NCI-H2107 (cell line): ENCODE data around the gene PDIA3.
A peak's percentile ranks its signal among the peaks of the same experiment; 100 is the strongest.
"Not testable (repeated sequence)": the region's sequence is repeated elsewhere in the genome, so short reads cannot be mapped to it uniquely, and the experiment has no call there.

Experiments used
- DNase-seq: peaks from one replicate; lab custom pipeline; 2025; lab: John Stamatoyannopoulos, UW

Gene PDIA3

GRCh38 chr15:43776718-43777266 lies 30.6 kb downstream of the PDIA3 start, which contains the start of gene ELL3:
ELL3 (minus strand) TSS chr15:43776966; CDS start chr15:43776901, 65 bp downstream.
- DNase-seq: peak; percentile 16

GRCh38 chr15:43777267-43777914 lies 31.2 kb downstream of the PDIA3 start:
- peak; percentile 24 for DNase-seq

DNA sequence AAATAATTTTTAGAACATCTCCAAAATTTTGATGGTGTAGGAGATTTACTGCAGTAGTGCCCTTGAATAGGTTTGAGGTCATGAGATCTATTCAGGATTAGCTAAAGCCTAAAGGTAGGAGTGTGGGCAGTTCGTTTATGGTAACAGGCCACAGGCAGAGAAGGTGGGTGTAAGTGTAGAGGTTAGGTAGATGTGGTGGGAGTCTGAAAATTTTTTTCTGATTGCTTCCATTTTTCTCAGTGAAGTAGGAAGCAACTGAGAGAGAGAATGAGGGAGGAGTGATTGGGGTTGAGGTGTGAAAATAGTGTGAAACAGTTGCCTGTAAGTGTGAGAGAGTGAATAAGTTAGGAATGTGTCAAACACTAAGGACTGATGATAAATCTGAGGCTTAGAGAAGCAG lies 32.8 kb downstream of the PDIA3 start:
- DNase-seq: no peak

- no peak for DNase-seq
These were observed 43.2 kb downstream of the PDIA3 start for GRCh38 chr15:43789409-43789808.

DNA sequence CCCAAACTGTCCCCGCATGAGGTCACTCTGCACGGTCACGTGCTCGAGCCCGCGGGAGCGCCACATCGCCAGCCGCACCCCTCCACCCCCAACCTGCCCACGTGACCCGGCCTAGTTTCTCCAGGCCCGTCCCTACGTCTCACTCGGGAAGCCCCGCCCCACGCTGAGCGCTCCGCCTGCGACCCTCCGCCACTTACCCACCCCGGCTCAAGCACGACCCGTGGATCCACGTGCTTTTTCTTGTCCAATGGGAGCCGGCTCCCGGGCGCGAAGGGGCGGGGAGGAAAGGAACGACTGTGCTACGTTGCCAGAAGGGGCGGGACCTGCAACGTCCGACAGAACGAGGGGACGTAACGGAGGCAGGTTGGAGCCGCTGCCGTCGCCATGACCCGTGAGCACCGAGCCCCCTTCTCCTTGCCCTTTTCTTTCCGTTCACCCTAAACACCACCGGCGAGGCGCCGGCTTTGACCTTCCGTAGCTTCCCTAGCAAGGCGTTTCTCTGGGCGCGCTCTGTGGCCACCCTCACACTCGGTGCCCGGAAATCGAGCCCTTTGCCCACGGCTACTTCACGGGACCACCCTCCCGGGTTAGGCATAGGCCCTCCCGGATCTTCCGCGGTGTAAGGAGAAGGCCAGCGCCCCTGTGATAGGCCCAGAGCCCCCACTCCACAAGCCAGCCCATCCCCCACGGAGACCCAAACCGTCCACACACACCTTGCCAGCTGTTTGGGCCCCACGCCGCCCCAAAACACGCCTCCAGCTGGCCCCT lies 45.9 kb downstream of the PDIA3 start, which contains the start of gene SERF2:
Gene SERF2 (plus strand): TSS at position 328 of the 768 bp plus-strand sequence. CDS start 57 bp downstream, at position 385.
- peak; percentile 89 for DNase-seq

- no peak for DNase-seq
These were observed 46.7 kb downstream of the PDIA3 start for GRCh38 chr15:43792761-43793476.

DNA sequence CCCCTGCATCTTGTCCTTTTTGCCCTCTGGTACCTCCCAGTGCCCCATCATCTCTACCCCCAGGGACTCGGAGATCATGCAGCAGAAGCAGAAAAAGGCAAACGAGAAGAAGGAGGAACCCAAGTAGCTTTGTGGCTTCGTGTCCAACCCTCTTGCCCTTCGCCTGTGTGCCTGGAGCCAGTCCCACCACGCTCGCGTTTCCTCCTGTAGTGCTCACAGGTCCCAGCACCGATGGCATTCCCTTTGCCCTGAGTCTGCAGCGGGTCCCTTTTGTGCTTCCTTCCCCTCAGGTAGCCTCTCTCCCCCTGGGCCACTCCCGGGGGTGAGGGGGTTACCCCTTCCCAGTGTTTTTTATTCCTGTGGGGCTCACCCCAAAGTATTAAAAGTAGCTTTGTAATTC lies 47.4 kb downstream of the PDIA3 start:
- DNase-seq: no peak

DNA sequence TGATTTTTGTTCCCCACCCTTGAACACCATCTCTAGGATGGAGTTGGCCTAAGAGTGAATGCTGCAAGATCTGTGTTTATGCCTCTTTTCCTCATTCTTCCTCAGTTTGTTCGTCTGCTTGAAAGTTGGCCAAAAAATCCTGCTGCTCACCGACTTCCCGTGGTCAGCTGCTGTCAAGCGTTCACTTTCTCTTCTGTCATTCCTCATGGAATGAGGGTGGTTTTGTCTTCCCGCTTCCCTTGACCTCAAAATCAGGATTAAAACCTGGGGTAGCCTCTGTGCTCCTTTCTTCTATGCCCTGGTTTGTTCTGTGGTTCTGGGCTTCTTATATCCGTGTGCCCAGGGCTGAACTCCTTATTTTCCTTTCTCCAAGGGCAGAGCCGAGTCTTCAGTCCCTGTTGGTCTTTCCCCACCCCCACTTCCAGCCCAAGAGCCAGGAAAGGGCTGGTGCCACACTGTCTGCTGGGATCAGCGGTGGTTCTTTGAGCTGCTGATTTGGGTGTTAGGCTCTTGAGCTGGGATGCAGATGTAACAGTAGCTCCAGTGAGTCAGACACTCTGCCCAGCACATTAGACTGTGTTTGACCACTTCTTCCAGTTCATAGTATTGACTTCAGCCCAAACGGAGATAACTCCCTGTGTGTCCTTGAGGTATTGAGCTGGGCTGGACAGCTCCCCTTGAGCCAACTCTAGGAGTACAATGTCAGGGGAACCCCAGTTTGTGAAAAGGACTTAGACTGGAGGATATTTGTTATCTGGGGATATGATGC lies 48.2 kb downstream of the PDIA3 start:
- DNase-seq: no peak

GRCh38 chr15:43795197-43795596 lies 49.0 kb downstream of the PDIA3 start:
- no peak for DNase-seq

DNA sequence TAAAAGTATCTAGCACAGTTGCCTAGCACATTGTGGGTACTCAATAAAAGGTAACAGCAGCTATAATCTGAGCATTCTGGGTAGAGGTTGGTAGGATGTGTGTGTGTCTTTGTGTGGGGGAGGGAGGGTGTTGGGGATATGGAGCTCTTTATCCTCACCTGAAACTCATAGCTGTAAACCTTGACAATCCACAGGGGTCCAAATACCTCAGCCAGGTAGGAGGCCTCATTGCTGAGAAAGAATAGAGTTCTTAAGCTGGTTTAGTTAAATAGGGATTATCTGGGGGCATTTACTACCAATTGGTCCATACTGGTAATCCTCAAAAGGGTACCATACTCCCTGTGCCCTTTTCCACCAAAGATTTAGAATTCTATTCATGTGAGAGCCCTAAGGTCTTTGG lies 49.8 kb downstream of the PDIA3 start:
- no peak for DNase-seq

DNA sequence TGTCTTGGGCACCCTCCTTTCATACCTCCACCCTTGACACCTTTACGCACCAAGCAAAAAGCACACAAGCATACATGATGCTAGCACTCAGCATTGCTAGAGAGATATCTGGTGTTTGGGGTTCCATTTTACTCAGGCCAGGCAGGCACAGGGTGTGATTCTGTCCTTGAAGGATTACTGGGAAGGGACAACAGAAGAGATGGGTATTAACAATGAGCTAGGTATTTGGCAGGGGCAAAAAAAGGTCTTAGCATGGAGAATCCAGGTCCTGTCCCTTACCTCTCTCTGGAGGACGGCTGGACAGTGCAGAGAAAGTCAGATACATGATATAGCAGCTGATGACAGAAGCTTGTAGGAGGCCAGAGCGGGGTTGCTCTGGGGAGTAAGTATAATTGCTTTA lies 50.3 kb downstream of the PDIA3 start:
- no peak for DNase-seq

- peak; percentile 7 for DNase-seq
These were observed 53.1 kb downstream of the PDIA3 start for GRCh38 chr15:43799209-43799944.

DNA sequence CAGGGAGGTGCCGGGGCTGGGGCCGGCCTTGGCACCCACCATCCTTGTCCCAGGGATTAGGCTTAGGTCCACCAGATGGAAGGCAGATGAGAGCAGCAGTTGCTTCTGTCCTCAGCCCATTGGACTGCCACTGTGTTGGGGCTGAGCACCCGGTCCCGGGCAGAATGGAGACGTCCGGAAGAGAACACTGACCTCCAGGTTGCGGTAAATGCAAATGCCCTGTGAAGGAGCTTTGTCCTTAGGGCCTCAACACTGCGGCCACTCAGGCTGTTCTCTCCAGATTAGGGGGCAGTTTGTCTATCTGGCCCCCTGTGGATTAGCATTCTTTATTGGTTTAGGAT lies 53.7 kb downstream of the PDIA3 start, which contains the start of gene SERINC4:
Gene SERINC4 (minus strand): TSS at position 276 of the 341 bp plus-strand sequence. CDS start 234 bp downstream, at position 42.
- no peak for DNase-seq

- DNase-seq: peak; percentile 13
These were observed 54.3 kb downstream of the PDIA3 start, which contains the start of gene HYPK for GRCh38 chr15:43800286-43801141. HYPK (plus strand) TSS chr15:43800599; CDS start chr15:43800623, 24 bp downstream.

DNA sequence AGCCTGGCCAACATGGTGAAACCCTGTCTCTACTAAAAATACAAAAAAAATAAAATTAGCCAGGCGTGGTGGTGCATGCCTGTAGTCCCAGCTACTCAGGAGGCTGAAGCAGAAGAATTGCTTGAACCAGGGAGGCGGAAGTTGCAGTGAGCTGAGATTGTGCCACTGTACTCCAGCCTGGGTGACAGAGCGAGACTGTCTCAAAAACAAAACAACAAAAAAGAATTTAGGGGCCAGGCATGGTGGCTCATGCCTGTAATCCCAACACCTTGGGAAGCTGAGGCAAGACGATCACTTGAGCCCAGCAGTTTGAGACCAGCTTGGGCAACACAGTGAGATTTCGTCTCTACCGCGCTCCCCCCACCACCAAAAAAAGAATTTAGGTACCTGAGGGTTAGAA lies 56.4 kb downstream of the PDIA3 start:
- DNase-seq: not testable (repeated sequence)

- DNase-seq: no peak
These were observed 62.3 kb downstream of the PDIA3 start for GRCh38 chr15:43808435-43808950.

DNA sequence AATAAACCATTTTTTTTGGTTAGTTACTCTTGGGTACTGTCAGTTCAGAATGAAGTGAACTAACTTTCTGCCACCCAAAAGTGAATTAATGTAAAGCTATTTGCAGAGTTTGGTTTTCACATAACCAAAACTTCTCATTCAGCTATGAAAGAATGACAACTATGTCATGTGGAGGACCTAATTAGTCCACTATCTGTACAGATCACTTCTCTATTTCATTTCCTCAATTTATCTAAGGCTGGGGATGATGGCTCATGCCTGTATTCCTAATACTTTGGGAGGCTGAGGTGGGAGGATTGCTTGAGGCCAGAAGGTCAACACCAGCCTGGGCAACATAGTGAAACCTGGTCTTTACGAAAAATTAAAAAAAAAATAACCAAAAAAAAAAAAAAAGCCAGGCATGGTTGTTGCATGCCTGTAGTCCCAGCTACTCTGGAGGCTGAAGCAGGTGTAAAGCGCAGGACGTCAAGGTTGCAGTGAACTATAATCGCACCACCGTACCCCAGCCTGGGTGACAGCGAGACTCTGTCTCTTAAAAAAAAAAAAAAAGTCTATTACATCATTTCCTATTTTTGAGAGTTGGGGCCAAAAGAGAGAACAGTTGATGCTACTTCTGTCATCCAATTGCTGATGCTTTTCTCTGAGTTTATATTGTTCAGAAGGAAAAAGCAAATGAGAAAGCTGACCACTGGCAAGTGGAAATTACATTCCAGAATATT lies 62.9 kb downstream of the PDIA3 start:
- no peak for DNase-seq

- DNase-seq: not testable (repeated sequence)
These were observed 68.8 kb downstream of the PDIA3 start for GRCh38 chr15:43815064-43815463.

- DNase-seq: no peak
These were observed 75.3 kb downstream of the PDIA3 start for GRCh38 chr15:43821505-43821904.
